Right ventricle myocardium superior (tissue), 1 donor: ENCODE results near the gene UTS2R. TPM values are rescaled to one million over a fixed set of nuclear protein-coding genes. Genes with fewer than 3 reads are reported as not detected.
"Not testable (repeated sequence)": the region's sequence is repeated elsewhere in the genome, so short reads cannot be mapped to it uniquely, and the experiment has no call there.

Experiments
- ATAC-seq: fragments of 200-7000 bp; cut with Tn5 transposase; one replicate; pipeline ENCODE4 v1.9.1; 2020; ENCODE audit warnings: mild to moderate bottlenecking; ENCODE audit not compliant: poor library complexity
- DNase-seq: peaks from one replicate; pipeline ENCODE4 v3.0.0-alpha.2; 2020
- intact Hi-C: fragments of 100-400 bp; cut with DNase I; formaldehyde crosslinking; loops from one replicate; pipeline ENCODE4 v1.11.2; 2022
- total RNA-seq: library from RNA; stranded (reverse); fragmentation: NEBNext Ultra II Directional; extraction: Animal tissue kit (Norgen Biotek cat#: 25700); gene quantifications from one replicate; pipeline ENCODE4 v1.2.1, GENCODE V29; 2021
- donor health status: DM: no; HTN: yes; CAD: no; lungs with severe emphysema.

Gene UTS2R
- total RNA-seq, 1 donor from 2014 or later = 0.81 TPM

- ATAC-seq (no peak), DNase-seq (no peak)
- intact Hi-C loops = no loop called here
Measured at GRCh38 chr17:82367724-82368524, 3.6 kb upstream of the UTS2R start.

DNA sequence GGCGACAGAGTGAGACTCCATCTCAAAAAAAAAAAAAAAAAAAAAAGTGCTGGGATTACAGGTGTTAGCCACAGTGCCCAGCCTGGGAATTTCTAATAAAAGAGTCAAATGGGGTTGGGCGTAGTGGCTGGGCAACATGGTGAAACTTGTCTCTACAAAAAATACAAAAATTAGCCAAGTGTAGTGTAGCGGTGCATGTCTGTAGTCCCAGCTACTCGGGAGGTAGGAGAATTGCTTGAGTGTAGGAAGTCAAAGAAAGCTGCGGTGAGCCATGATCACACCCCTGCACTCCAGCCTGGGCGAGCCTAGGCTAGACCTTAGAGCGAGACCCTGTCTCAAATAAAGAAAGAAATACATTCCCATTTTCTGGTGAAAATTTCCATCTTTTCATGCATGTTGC, 2.4 kb upstream of the UTS2R start:
- intact Hi-C loops = no loop called here
- ATAC-seq = no peak

GRCh38 chr17:82370471-82371332, 863 bp upstream of the UTS2R start:
- peak; percentile 38 for DNase-seq
- peak; percentile 30 for ATAC-seq
- intact Hi-C loops = no loop called here

More for the DNA sequence above, 2.4 kb upstream of the UTS2R start:
- no peak for DNase-seq

DNA sequence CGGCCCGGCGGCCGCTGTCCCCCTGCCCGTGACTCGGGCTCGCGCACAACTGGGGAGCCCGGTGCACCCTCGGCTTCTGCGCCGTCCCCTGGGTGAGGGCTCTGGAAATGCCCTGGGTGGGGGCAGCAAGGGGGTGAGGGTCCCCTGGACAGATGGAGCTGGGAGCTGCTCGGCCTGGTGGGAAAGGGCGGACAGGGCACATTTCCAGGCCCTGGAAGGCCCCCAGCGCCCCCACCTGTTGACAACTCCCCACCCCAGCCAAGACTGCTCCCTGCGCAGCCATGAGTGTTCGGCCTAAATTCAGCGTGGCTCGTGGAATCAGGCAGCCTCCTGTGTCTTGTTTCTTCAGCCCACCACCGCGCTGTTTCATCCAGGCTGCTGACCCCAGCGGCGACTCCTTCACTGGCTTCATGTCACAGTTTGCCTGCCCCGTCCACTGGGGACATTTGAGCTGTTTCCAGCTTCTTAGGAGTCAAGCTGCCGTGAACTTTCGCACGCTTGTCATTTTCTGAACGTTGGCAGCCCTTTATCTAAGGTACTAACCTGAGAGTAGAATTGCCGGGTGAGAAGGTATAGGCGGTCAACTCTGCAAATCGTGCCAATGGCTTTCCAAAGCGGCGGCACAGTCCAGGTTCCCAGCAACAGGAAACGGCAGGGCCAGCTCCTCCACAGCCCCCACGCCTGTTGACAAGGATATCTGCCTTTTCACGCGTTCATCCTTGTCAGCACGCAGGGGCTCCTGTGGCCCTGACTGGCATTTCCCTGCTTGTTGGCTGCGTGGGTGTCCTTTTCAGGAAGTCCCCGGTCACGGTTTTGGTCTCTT, 895 bp downstream of the UTS2R start:
- no peak for ATAC-seq
- peak; percentile 30 for DNase-seq
- intact Hi-C loops = no loop called here

GRCh38 chr17:82373072-82373452, 1.5 kb downstream of the UTS2R start:
- DNase-seq, ATAC-seq, intact Hi-C loops: not testable (repeated sequence)

- intact Hi-C loops = no loop called here
- ATAC-seq (no peak), DNase-seq (peak; percentile 24)
Measured at GRCh38 chr17:82373731-82374625, 2.4 kb downstream of the UTS2R start.

GRCh38 chr17:82374626-82375331, 3.2 kb downstream of the UTS2R start:
- DNase-seq = peak; percentile 26
- ATAC-seq = no peak
- intact Hi-C loops = no loop called here

GRCh38 chr17:82375359-82376041, 3.9 kb downstream of the UTS2R start:
- peak; percentile 35 for DNase-seq
- ATAC-seq = no peak
- intact Hi-C loops = no loop called here

DNA sequence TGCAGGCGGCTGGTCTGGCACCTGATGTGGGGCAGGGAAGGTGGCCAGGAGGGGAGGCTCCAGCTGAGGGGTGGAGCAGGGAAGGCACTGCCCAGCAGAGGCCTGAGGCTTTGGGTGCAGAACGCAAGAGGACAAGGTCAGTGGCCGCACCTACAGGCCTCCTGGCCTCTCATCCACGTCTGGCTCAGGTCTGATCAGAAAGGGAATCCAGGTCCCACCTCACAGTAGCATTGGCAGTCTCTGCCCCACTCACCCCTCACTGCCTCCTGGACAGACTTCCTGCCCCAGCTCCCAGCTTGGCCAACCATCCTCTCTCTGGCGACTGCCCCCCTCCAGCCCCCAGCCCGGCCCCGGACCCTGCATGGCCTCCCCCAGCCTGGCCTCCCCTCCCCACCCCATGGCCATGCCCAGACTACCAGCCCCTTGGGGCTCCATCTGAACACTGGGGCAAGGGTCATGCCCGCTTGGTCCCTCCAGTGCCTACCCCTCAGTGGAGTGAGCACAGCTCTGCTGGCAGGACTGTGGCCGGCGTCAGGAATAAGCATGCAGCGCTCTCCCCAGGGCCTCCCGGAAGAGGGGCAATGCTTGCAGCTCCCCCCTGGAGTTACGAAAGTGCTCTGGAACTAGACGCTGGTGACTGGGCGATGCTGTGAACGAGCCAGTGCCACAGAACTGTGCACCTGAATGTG, 4.6 kb downstream of the UTS2R start:
- DNase-seq (no peak), ATAC-seq (no peak)
- intact Hi-C loops = no loop called here

DNA sequence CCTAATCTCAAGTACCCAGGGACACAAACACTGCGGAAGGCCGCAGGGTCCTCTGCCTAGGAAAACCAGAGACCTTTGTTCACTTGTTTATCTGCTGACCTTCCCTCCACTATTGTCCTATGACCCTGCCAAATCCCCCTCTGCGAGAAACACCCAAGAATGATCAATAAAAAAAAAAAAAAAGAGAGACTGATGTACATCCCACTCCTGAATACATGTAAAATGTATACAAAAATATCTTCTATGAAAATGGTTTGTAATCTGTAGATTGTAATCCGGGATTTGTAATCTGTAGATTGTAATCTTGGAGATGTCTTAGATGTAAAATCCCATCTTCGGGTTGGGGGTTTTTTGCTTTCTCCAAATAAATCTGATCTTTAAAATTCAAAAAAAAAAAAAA, 5.7 kb downstream of the UTS2R start:
- DNase-seq, intact Hi-C loops, ATAC-seq: not testable (repeated sequence)

DNA sequence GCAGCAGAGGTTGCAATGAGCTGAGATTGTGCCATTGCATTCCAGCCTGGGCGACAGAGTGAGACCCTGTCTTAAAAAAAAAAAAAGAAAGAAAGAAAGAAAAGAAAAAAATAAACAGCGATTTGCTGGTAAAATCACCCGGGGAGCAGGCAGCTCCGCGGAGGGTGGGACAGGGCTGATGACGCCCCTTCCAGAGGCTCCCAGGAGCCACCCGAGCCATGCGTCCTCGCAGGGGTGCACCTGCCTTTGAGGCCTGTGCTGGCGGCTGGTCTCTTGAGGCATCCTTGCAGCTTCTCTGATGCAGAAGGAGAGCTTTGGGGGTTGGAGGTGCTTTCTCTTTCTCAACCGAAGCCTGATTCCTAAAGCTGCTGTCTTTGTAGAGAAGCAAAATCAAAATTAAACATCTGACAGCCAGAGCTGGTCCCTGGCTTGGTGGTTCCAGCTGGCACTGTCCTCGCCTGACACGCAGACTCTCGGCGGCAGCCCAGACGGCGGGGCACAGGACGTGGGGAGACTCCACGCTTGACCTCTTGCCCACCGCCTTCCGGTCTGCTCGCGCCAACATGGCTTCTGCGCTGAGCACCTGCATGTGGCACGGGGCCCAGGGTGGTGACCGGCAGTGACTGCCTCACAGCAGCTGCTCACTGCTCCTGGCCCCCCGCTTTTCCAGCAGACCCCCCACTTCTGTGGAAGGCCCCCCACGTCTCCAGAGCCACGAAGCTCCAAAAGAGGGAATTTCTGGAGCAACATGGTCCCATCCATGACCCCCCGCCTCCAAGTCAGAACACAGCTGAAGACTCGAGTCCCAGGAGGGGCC, 6.6 kb downstream of the UTS2R start:
- peak; percentile 32 for DNase-seq
- intact Hi-C loops = no loop called here
- ATAC-seq = no peak

- DNase-seq (peak; percentile 21), ATAC-seq (no peak)
- intact Hi-C loops = no loop called here
Measured at GRCh38 chr17:82378741-82379021, 7.1 kb downstream of the UTS2R start.

DNA sequence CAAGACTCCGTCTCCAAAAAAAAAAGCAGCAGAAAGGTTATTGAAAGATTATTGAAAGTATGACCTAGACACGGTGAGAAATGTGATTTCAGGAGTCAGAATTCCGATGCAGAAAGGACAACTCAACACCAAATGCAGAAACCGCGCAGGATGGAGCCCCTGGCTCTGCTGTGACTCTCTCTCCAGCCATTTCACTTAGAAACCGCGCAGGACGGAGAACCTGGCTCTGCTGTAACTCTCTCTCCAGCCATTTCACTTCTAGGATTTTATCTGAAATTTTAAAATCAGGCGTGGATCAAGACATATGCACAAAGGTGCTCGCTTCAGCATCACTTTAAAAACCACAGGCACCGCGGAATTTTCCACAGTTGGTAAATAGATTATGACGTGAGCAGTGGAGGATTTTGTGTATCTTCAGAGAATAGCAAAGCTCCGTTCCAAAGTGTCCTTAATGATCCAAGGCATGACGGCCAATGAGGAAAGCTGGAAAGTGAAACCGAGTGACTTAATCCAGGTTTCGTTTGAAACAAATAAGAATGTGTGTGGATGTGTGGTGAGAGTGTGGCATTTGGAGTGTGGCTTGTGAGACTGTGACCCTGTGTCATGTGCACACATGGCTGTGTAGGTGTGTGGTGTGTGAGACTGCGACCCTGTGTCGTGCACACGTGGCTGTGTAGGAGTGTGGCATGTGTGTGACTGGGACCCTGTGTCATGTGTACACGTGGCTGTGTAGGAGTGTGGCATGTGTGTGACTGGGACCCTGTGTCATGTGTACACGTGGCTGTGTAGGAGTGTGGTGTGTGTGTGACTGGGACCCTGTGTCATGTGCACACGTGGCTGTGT, 9.5 kb downstream of the UTS2R start:
- DNase-seq (peak; percentile 33), ATAC-seq (no peak)
- intact Hi-C loops = no loop called here

DNA sequence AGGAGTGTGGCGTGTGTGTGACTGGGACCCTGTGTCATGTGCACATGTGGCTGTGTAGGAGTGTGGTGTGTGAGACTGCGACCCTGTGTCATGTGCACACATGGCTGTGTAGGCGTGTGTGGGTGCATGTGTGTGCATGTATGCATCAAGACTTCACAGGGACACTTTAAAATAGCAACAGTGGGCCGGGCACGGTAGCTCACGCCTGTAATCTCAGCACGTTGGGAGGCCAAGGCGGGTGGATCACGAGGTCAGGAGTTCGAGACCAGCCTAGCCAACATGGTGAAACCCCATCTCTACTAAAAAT, 10.1 kb downstream of the UTS2R start:
- DNase-seq, ATAC-seq, intact Hi-C loops: not testable (repeated sequence)
